GM12864 (cell line): ENCODE measurements around the gene CDK13.

ENCODE experiments used
- DNase-seq: peaks from one replicate; pipeline ENCODE4 v3.0.0-alpha.2; 2011; ENCODE audit warnings: low read depth
- H3K4me3 ChIP-seq: 2 replicates; pipeline ENCODE4 v1.5.1; 2011; ENCODE audit warnings: mild to moderate bottlenecking, low read depth, low read length, control low read depth
- CTCF ChIP-seq: IDR thresholded peaks from 2 replicates; pipeline ENCODE4 v1.5.1; 2011; ENCODE audit warnings: low read depth, mild to moderate bottlenecking, moderate library complexity, low read length, control low read depth, inconsistent platforms; ENCODE audit errors: missing control alignments

CDK13 gene

DNA sequence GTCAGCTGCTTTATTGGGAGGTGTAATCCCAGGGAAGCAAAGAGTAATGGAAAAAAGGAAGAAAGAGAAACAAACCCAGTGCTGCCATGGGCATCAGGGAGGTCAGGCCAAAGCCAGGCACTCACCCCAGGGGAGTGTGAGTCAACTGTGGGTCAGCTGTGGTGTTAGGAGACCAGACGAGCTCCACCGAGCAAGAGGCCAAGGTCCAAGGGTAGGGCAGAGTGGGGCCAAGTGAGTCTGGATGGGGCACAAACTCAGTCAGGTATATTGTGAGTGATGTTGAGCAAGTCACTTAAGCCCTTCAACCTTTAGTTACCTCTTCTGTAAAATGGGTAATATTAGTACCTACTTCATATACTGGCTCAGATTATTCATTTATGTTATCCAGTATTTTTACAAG is 30.4 kb upstream of the CDK13 start:
- TF ChIP-seq CTCF: no peak
- no peak overlapping the region for H3K4me3 ChIP-seq
- DNase-seq: no peak

GRCh38 chr7:39921506-39922175 is 28.4 kb upstream of the CDK13 start:
- DNase-seq: no peak
- TF ChIP-seq CTCF: no peak
- no peak overlapping the region for H3K4me3 ChIP-seq

DNA sequence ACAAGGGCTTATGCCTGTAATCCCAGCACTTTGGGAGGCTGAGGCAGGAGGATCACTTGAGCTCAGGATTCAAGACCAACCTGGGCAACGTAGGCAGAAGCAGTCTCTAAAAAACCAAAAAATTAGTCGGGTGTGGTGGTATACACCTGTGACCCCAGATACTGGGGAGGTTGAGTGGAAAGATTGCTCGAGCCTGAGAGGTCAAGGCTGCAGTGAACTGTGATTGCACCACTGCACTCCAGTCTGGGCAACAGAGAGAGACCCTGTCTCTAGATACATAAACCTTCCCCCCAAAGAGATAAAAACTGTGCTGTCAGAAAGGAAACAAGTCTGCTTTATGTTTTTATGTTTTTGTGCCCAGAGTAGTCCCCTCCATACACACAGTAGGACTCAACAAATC is 27.5 kb upstream of the CDK13 start:
- DNase-seq: no peak
- TF ChIP-seq CTCF: no peak
- no peak overlapping the region for H3K4me3 ChIP-seq

DNA sequence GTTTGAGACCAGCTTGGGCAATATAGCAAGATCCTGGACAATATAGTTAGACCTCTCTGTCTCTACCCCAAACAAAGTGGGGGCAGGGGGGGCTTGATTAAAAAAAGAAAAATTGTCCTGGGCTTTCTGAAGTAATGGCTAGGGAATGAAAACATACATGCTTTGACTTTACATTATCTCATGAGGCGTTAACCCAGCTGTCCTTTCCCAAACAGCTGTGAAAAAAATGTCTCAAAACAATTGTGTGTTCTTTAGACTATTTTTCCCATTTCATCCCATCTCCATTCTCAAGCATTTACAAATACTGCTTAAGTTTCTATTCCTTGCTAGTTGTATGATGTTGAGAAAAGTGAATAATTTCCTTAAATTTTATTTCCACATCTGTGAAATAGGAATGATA is 27.0 kb upstream of the CDK13 start:
- no peak for TF ChIP-seq CTCF
- no peak overlapping the region for H3K4me3 ChIP-seq
- DNase-seq: no peak

GRCh38 chr7:39924122-39924521 is 25.9 kb upstream of the CDK13 start:
- TF ChIP-seq CTCF: no peak
- no peak overlapping the region for H3K4me3 ChIP-seq
- DNase-seq: no peak

- H3K4me3 ChIP-seq: no peak overlapping the region
- no peak for DNase-seq
- TF ChIP-seq CTCF: no peak
Measured at GRCh38 chr7:39926111-39926510, 23.9 kb upstream of the CDK13 start.

DNA sequence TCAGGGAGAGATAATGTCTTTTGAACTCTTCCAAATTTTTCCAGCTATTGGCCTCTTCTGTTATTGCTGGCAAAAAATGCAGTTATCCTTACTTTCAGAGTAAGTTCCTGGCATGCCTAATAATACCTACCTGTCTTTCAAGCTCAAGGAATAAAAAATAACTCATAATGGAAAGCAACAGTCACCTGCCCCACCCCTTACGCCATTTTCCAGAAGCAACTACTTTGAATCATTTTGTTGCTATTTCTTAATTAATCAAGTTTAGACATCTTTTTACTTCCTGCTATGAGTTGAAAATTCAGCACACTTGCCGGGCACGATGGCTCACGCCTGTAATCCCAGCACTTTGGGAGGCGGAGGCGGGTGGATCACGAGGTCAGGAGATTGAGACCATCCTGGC is 23.0 kb upstream of the CDK13 start:
- H3K4me3 ChIP-seq: no peak overlapping the region
- TF ChIP-seq CTCF: no peak
- DNase-seq: no peak
